ENCODE measurements around the gene MORC1. TPM values are rescaled to one million over a fixed set of nuclear protein-coding genes. Genes with fewer than 3 reads are reported as not detected.

The MORC1 gene
- total RNA-seq, 2 experiments from 2014 or later: not detected

GRCh38 chr3:109125902-109126301 lies 8.0 kb upstream of the MORC1 start:
- Histone ChIP-seq H3K4me1 (ENCODE audit: insufficient read depth, low read length, poor library complexity, severe bottlenecking) (no peaks in the 10 kb centered on the region), H4K20me1 (ENCODE audit: insufficient read depth, low read length) (no peaks in the 10 kb centered on the region), H3K9me2 (ENCODE audit: insufficient read depth, low read length) (no peaks in the 10 kb centered on the region), H3K9me3 (ENCODE audit: low read length) (no peaks in the 10 kb centered on the region), H3K36me3 (ENCODE audit: insufficient read depth, low read length) (no peaks in the 10 kb centered on the region), H3K79me2 (ENCODE audit: insufficient read depth, low read depth, low read length) (no peaks in the 10 kb centered on the region), H3K27ac (ENCODE audit: low read depth, low read length, poor library complexity, severe bottlenecking) (no peak overlapping the region), H3K4me2 (ENCODE audit: low read length) (no peak overlapping the region), H2AFZ (ENCODE audit: low read length) (no peak overlapping the region), H3K4me3 (ENCODE audit: low read depth, low read length, poor library complexity, severe bottlenecking) (no peak overlapping the region)
- DNase-seq (ENCODE audit: low spot score): no peak
- no TSS peak for BruUV-seq (replicated peaks)
- ChIA-PET POLR2A (no interaction called here), CTCF (ENCODE audit: unreplicated experiment) (no interaction called here)
- no peak for TF ChIP-seq EZH2phosphoT487 (IDR thresholded peaks at IDR 0.05; ENCODE audit: borderline replicate concordance, low read depth, low read length)
- TF ChIP-seq CTCF (conservative IDR thresholded peaks at IDR 0.05; ENCODE audit: low read length): no peak
- intact Hi-C loops (cut with micrococcal nuclease; ENCODE audit: unreplicated experiment): no loop called here

DNA sequence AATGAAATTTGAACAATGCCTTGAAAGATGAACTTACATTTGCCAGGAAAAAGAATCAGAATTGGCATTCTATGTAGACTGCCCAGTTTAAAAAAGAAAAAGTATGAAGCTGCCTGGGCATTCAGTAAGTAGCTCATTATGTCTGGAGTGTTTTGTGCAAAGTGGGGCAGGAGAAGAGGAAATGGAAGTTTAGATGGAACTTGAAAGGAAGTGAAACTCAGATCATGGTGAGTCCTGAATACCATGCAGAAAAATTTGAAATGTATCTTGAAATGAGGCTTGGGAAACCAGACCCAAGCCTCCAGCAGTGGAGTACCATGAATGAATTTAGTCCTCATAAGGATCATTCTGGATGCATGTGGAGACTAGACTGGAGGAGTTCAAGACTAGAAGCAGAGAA lies 4.8 kb upstream of the MORC1 start:
- ChIA-PET POLR2A (no interaction called here), CTCF (ENCODE audit: unreplicated experiment) (no interaction called here)
- Histone ChIP-seq H3K79me2 (ENCODE audit: insufficient read depth, low read depth, low read length) (no peaks in the 10 kb centered on the region), H3K9me2 (ENCODE audit: insufficient read depth, low read length) (no peaks in the 10 kb centered on the region), H3K4me2 (ENCODE audit: low read length) (no peak overlapping the region), H2AFZ (ENCODE audit: low read length) (no peak overlapping the region), H3K4me1 (ENCODE audit: insufficient read depth, low read length, poor library complexity, severe bottlenecking) (no peaks in the 10 kb centered on the region), H3K27ac (ENCODE audit: low read depth, low read length, poor library complexity, severe bottlenecking) (no peak overlapping the region), H3K4me3 (ENCODE audit: low read depth, low read length, poor library complexity, severe bottlenecking) (no peak overlapping the region), H3K9me3 (ENCODE audit: low read length) (no peaks in the 10 kb centered on the region), H4K20me1 (ENCODE audit: insufficient read depth, low read length) (no peaks in the 10 kb centered on the region), H3K36me3 (ENCODE audit: insufficient read depth, low read length) (no peaks in the 10 kb centered on the region)
- BruUV-seq (replicated peaks): no TSS peak
- DNase-seq (ENCODE audit: low spot score): no peak
- TF ChIP-seq CTCF (conservative IDR thresholded peaks at IDR 0.05; ENCODE audit: low read length): no peak
- no peak for TF ChIP-seq EZH2phosphoT487 (IDR thresholded peaks at IDR 0.05; ENCODE audit: borderline replicate concordance, low read depth, low read length)
- intact Hi-C loops (cut with micrococcal nuclease; ENCODE audit: unreplicated experiment): no loop called here

DNA sequence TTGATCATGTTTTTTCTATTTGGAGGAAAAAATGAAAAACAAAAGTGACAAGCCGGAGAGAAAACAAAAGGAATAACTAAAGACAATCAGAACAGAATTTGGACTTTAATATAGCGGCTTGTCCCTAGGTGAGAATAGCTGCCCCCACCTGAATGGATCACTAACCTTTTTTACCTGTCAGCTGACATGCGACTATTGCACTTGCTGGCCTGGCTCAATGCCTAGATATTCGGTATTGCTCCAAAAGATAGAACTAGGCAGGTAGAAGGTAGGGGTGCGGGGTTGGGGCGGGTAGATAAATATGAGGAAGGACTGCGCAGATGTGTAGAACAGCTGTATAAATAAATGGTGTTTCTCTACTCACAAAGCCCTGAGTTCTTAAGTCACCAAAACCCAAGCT lies 650 bp upstream of the MORC1 start:
- TF ChIP-seq CTCF (conservative IDR thresholded peaks at IDR 0.05; ENCODE audit: low read length) (no peak), EZH2phosphoT487 (IDR thresholded peaks at IDR 0.05; ENCODE audit: borderline replicate concordance, low read depth, low read length) (no peak)
- intact Hi-C loops (cut with micrococcal nuclease; ENCODE audit: unreplicated experiment): no loop called here
- Histone ChIP-seq H3K27ac (ENCODE audit: low read depth, low read length, poor library complexity, severe bottlenecking) (no peak overlapping the region), H3K9me2 (ENCODE audit: insufficient read depth, low read length) (no peaks in the 10 kb centered on the region), H3K4me3 (ENCODE audit: low read depth, low read length, poor library complexity, severe bottlenecking) (no peak overlapping the region), H3K4me2 (ENCODE audit: low read length) (no peak overlapping the region), H3K9me3 (ENCODE audit: low read length) (no peaks in the 10 kb centered on the region), H3K36me3 (ENCODE audit: insufficient read depth, low read length) (no peaks in the 10 kb centered on the region), H4K20me1 (ENCODE audit: insufficient read depth, low read length) (no peaks in the 10 kb centered on the region), H3K4me1 (ENCODE audit: insufficient read depth, low read length, poor library complexity, severe bottlenecking) (no peaks in the 10 kb centered on the region), H2AFZ (ENCODE audit: low read length) (no peak overlapping the region), H3K79me2 (ENCODE audit: insufficient read depth, low read depth, low read length) (no peaks in the 10 kb centered on the region)
- POLR2A ChIA-PET: interaction anchor here (1.1 kb wide), 1 partner anchor 92 kb away, joined by 5 read pairs; no protein-coding TSS in a partner anchor
- no peak for DNase-seq (ENCODE audit: low spot score)
- CTCF ChIA-PET (ENCODE audit: unreplicated experiment): no interaction called here
- BruUV-seq (replicated peaks): no TSS peak
